GM19468 (cell line): ENCODE results near the gene NR0B1.

Experiments used
- ATAC-seq: cut with Tn5 transposase; IDR thresholded peaks from one replicate; pipeline ENCODE4 v1.9.1; 2021; ENCODE audit warnings: mild to moderate bottlenecking, moderate library complexity, moderate number of reproducible peaks; ENCODE audit not compliant: unreplicated experiment; ENCODE audit errors: extremely low read depth

The NR0B1 gene

DNA sequence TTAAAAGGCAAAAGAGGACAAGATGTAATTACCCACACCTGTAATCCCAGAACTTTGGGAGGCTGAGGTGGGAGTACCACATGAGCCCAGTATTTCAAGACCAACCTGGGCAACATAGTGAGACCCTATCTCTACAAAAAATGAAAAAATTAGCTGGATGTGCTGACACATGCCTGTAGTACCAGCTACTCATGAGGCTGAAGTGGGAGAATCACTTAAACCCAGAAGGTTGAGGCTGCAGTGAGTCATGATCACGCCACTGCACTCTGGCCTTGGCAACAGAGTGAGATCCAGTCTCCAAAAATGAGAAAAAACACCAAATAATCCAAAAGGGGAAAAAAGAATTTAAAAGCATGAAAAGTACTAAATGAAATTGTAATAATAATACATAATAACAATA is 30.8 kb downstream of the NR0B1 start:
- no peak for ATAC-seq

GRCh38 chrX:30275498-30275897 is 33.7 kb downstream of the NR0B1 start:
- ATAC-seq: no peak

DNA sequence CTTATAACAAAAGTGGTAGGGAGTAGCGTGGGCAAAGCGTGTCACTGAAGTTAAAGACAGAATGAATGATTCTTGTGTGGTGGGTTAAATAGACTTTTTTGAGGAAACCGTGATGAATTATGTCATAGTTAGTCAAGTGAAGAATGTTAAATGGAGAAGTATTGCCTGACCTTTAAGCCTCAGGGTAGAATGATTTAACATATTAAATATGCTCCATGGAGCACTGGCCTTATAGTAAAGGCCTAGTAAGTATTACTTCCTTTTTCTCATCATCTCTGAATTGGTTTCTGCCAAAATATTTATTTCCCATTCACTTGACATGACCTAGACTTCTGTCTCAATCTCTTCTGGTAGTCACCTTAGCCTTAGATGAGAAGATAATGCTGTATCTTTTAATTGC is 38.6 kb downstream of the NR0B1 start:
- ATAC-seq: no peak

GRCh38 chrX:30262763-30263162 is 46.4 kb downstream of the NR0B1 start:
- ATAC-seq: no peak

GRCh38 chrX:30261012-30261411 is 48.2 kb downstream of the NR0B1 start:
- ATAC-seq: no peak

- no peak for ATAC-seq
Observed at GRCh38 chrX:30259927-30260326, 49.3 kb downstream of the NR0B1 start.
